Duodenal mucosa (tissue), 2 donors: ENCODE data around the gene CD2BP2.
"Not testable (repeated sequence)": the region's sequence is repeated elsewhere in the genome, so short reads cannot be mapped to it uniquely, and the experiment has no call there.

Source experiments
- H3K27ac ChIP-seq: one replicate; pipeline ENCODE4 v1.7.0; 2013; ENCODE audit warnings: low read depth, low read length
- H3K27me3 ChIP-seq, 2 donors: one replicate each; pipeline ENCODE4 v1.7.0; 2013; ENCODE audit warnings: low read length in 2 of 2, control low read depth in 1 of 2; ENCODE audit not compliant: insufficient read depth in 2 of 2, control insufficient read depth in 1 of 2
- H3K36me3 ChIP-seq, 2 donors: one replicate each; pipeline ENCODE4 v1.7.0; 2013; ENCODE audit warnings: low read length in 2 of 2, control low read depth in 1 of 2; ENCODE audit not compliant: insufficient read depth in 2 of 2, control insufficient read depth in 1 of 2
- H3K4me1 ChIP-seq, 2 donors: one replicate each; pipeline ENCODE4 v1.7.0; 2013; ENCODE audit warnings: low read length in 2 of 2, control low read depth in 1 of 2; ENCODE audit not compliant: insufficient read depth in 2 of 2, control insufficient read depth in 1 of 2
- H3K4me3 ChIP-seq, 2 donors: one replicate each; pipeline ENCODE4 v1.7.0; 2013; ENCODE audit warnings: low read length in 2 of 2, low read depth in 1 of 2
- H3K9ac ChIP-seq, 2 donors: one replicate each; pipeline ENCODE4 v1.7.0; 2013; ENCODE audit warnings: low read length in 2 of 2, low read depth in 1 of 2
- H3K9me3 ChIP-seq, 2 donors: one replicate each; pipeline ENCODE4 v1.7.0; 2013; ENCODE audit warnings: low read length in 2 of 2, control low read depth in 1 of 2; ENCODE audit not compliant: control insufficient read depth in 1 of 2

CD2BP2 gene

DNA sequence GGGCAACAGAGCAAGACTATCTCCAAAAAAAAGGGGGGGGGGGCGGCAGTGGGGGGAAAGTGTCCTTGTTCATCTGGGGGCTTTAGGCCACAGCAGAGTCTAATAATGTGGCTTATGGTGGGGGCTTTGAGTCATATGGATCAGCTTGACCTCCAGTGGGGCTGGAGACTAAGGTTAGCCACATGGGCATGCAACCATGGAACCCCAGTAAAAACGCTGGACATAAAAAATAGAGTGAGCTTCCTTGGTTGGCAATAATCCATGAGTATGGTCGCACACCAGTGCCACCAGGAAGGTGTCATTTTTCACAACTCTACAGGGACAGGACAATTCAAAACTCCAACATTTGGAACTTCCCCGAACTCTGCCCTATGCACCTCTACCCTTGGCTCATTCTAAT lies 44.2 kb downstream of the CD2BP2 start:
- not testable (repeated sequence) for H3K27ac ChIP-seq, H3K36me3 ChIP-seq, H3K27me3 ChIP-seq, H3K4me1 ChIP-seq, H3K4me3 ChIP-seq, H3K9ac ChIP-seq, H3K9me3 ChIP-seq

DNA sequence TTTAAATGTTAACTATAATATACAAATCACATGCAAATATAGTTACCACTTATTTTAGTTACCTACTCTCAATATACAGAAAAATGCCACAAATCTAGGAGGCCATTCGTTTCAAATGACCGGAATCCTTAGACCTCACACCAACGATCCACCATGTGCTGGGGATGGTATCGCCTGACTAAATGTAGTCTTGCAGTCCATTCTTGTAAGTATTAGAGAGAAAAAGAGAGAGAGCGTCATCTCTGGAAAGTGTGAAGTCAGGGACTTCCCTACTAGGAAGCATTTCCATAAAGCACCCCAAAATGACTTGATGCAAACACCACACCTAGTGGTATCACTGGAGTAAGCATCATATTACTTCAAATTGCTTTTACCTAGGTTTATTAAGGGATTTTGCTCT lies 45.9 kb downstream of the CD2BP2 start:
- not testable (repeated sequence) for H3K4me1 ChIP-seq, H3K9me3 ChIP-seq, H3K27me3 ChIP-seq, H3K27ac ChIP-seq, H3K9ac ChIP-seq, H3K36me3 ChIP-seq, H3K4me3 ChIP-seq
